ENCODE measurements around the gene MCOLN3. TPM values are rescaled to one million over a fixed set of nuclear protein-coding genes. Genes with fewer than 3 reads are reported as not detected.

The MCOLN3 gene
- total RNA-seq, 4 donors from 2014 or later = 1.1 to 5.0 (median 3.7) TPM

GRCh38 chr1:85070972-85071492 is 22.7 kb upstream of the MCOLN3 start:
- intact Hi-C loops (cut with DNase I; ENCODE audit: low total_unique reads) = no loop called here
- no peak overlapping the region for H3K4me3 ChIP-seq (ENCODE audit: low read depth, poor library complexity, severe bottlenecking)
- TF ChIP-seq, protein P1, sequence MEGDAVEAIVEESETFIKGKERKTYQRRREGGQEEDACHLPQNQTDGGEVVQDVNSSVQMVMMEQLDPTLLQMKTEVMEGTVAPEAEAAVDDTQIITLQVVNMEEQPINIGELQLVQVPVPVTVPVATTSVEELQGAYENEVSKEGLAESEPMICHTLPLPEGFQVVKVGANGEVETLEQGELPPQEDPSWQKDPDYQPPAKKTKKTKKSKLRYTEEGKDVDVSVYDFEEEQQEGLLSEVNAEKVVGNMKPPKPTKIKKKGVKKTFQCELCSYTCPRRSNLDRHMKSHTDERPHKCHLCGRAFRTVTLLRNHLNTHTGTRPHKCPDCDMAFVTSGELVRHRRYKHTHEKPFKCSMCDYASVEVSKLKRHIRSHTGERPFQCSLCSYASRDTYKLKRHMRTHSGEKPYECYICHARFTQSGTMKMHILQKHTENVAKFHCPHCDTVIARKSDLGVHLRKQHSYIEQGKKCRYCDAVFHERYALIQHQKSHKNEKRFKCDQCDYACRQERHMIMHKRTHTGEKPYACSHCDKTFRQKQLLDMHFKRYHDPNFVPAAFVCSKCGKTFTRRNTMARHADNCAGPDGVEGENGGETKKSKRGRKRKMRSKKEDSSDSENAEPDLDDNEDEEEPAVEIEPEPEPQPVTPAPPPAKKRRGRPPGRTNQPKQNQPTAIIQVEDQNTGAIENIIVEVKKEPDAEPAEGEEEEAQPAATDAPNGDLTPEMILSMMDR (IDR thresholded peaks at IDR 0.05) = no peak
- TF ChIP-seq POLR2A (IDR thresholded peaks at IDR 0.05) = no peak
- WGBS, 2 donors = 93 to 97% methylated on average over 3 of the region's 3 CpGs
- no peak for DNase-seq (ENCODE audit: low spot score in 2 of 2)

DNA sequence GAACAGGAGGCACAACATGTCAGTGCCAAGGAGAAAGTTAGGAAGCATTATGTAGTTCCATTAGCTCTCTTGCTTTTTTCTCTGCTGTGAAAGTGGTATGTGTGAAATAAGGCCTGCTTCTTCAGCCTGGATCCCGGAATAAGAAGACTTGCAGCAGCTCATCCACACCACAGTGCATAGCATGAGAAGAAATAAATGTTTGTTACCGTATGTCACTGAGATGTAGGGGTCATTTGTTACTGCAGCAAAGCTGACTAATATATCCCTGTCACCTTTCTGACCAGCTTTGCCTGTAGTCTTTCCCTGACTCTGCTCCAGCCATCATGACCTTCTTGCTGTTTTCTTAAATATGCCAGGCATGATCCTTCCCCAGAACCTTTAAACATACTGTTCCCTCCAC is 20.5 kb upstream of the MCOLN3 start:
- TF ChIP-seq, protein P1 (IDR thresholded peaks at IDR 0.05) = no peak
- no peak for TF ChIP-seq POLR2A (IDR thresholded peaks at IDR 0.05)
- DNase-seq (ENCODE audit: low spot score in 2 of 2) = no peak
- 87 to 95% methylated on average over 2 of the region's 2 CpGs for WGBS, 2 donors
- no peak overlapping the region for H3K4me3 ChIP-seq (ENCODE audit: low read depth, poor library complexity, severe bottlenecking)
- intact Hi-C loops (cut with DNase I; ENCODE audit: low total_unique reads) = no loop called here

DNA sequence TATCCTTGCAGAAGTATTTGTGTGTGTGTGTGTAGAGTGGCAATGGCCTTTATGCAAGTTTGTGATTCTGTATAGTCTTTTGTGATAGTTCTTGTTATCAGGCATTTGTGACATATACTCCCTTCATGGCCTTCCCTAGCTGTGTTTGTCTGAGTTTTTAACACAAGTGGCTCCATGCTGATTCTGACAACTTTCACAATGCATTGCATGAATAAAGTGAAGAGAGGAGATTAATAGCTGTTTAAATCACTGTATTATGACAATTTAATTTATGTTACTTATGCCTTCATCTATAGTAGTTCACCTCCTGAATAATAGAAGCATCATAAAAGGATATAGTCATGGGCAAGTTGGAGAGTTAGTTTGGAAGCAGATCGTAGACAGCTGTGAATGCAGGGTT is 17.2 kb upstream of the MCOLN3 start:
- 96 to 97% methylated on average over 1 of the region's 1 CpG for WGBS, 2 donors
- intact Hi-C loops (cut with DNase I; ENCODE audit: low total_unique reads) = no loop called here
- no peak overlapping the region for H3K4me3 ChIP-seq (ENCODE audit: low read depth, poor library complexity, severe bottlenecking)
- TF ChIP-seq POLR2A (IDR thresholded peaks at IDR 0.05) = no peak
- TF ChIP-seq, protein P1 (IDR thresholded peaks at IDR 0.05) = no peak
- DNase-seq (ENCODE audit: low spot score in 2 of 2) = no peak

DNA sequence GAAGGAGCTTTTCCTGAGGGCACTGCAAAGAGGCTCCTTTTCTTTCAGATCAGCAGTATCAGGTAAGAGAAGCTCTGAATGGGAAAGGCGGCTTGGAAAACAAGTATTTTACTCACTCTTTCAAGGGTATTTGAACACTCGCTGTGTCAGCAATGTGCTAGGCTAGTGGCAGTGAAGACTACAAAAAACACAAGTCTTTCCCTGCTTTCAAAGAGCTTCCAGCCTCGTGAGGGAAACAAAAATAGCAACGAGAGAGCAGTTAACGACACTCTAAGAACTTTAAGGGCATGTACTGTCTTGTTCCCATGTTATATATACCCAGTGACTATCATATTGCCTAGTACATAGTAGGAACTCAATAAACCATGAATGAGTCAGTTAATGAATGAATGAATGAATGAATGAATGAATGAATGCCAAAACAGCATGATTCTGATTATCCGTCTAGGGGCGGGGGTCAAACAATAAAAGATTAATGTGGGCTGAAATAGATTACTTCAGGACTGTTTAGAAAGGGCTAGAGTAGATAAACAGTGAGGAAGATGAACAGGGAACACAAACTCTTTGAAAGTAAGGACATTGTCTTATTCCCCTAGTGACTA is 14.2 kb upstream of the MCOLN3 start:
- TF ChIP-seq, protein P1 (IDR thresholded peaks at IDR 0.05) = no peak
- no peak for TF ChIP-seq POLR2A (IDR thresholded peaks at IDR 0.05)
- no peak for DNase-seq (ENCODE audit: low spot score in 2 of 2)
- WGBS, 2 donors = 26 to 27% methylated on average over 7 of the region's 7 CpGs
- H3K4me3 ChIP-seq (ENCODE audit: low read depth, poor library complexity, severe bottlenecking) = no peak overlapping the region
- intact Hi-C loops (cut with DNase I; ENCODE audit: low total_unique reads) = no loop called here

DNA sequence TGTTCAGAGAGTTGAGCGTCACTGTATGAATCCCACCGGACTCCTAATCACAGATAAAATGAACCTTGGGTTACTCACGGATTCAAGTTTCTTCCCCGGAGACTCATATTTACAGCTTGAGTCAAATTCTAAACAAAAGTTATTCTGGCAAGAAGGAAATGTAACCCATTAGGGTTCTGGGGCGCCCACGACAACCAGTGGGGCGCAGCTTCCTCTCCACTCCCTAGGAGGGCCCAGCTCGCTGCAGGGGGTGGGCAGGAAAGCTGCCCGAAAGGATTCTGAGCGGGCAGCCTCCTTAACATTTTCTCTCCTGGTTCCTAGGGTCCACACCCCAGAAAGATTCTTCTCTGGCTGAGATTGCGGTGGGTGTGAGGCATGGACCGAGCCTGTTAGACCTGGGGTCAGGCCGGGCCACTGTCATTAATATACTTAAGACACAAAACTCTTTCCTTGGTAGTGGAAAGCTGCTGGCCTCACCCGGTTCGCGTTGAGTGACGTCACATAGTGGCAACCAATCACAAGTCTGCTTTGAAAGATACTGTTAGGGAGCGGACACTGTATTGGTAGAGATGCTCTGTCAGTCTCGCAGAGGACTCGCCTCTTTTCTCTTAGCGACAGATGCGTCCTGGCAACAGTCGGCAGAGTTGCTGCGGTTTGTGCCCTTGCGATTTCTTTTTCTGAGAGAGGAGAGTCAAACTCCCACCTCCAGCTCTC is 13.6 kb upstream of the MCOLN3 start:
- DNase-seq (ENCODE audit: low spot score in 2 of 2) = peak; percentile 96 to 97
- H3K4me3 ChIP-seq (ENCODE audit: low read depth, poor library complexity, severe bottlenecking) = peak overlapping the region; percentile 27
- WGBS, 2 donors = 6 to 7% methylated on average over 25 of the region's 25 CpGs
- intact Hi-C loops (cut with DNase I; ENCODE audit: low total_unique reads) = no loop called here
- TF ChIP-seq POLR2A (IDR thresholded peaks at IDR 0.05) = no peak
- TF ChIP-seq, protein P1 (IDR thresholded peaks at IDR 0.05) = no peak
